K562 (cell line): Measurements from ENCODE around the gene CZIB. TPM values are rescaled to one million over a fixed set of nuclear protein-coding genes. Genes with fewer than 3 reads are reported as not detected.

Source experiments
- C11orf30 ChIP-seq: fragments of 450-650 bp; IDR thresholded peaks from 2 replicates; pipeline ENCODE4 v1.6.1; 2016; ENCODE audit warnings: low read depth, mild to moderate bottlenecking
- E2F3 ChIP-seq: fragments of 250-450 bp; sonication (Bioruptor Pico); IDR thresholded peaks from 2 replicates; pipeline ENCODE4 v1.4.0; 2020; ENCODE audit warnings: mild to moderate bottlenecking
- ERF ChIP-seq: fragments of 450-650 bp; formaldehyde crosslinking; IDR thresholded peaks from 2 replicates; pipeline ENCODE4 v1.4.0; 2020; ENCODE audit warnings: mild to moderate bottlenecking, mixed read lengths
- HDAC6 ChIP-seq: IDR thresholded peaks from 2 replicates; pipeline ENCODE4 v1.6.1; 2012; ENCODE audit warnings: low read depth, mild to moderate bottlenecking, control low read depth, inconsistent platforms, low read length, moderate library complexity
- MAZ ChIP-seq, 2 experiments: fragments of 450-650 bp in 1 of 2; sonication (generic) in 1 of 2; formaldehyde crosslinking; IDR thresholded peaks in 1 of 2; conservative IDR thresholded peaks in 1 of 2; 2 replicates each; pipeline versions ENCODE4 v1.4.0 to v1.5.0; 2020; ENCODE audit warnings: mild to moderate bottlenecking in 1 of 2, missing genetic modification reagents in 1 of 2
- NR2C1 ChIP-seq, 2 experiments: fragments of 450-650 bp; IDR thresholded peaks; 2 replicates each; pipeline ENCODE4 v1.6.1; 2017; ENCODE audit warnings: mild to moderate bottlenecking in 2 of 2, antibody characterized with exemption in 1 of 2, inconsistent platforms in 1 of 2, missing compliant biosample characterization in 1 of 2, missing genetic modification characterization in 1 of 2
- POLR2A ChIP-seq: fragments of 450-650 bp; conservative IDR thresholded peaks from 2 replicates; pipeline ENCODE4 v1.6.1; 2016
- SNIP1 ChIP-seq: fragments of 450-650 bp; IDR thresholded peaks from 2 replicates; pipeline ENCODE4 v1.7.1; 2017; ENCODE audit warnings: low read depth, mild to moderate bottlenecking
- TEAD1 ChIP-seq, 2 experiments: fragments of 450-650 bp in 1 of 2; sonication (generic) in 1 of 2; formaldehyde crosslinking; IDR thresholded peaks; 2 replicates each; pipeline versions ENCODE4 v1.4.0 to v1.8.0; 2020 to 2022; ENCODE audit warnings: mild to moderate bottlenecking in 2 of 2, missing genetic modification reagents in 1 of 2
- THRAP3 ChIP-seq: fragments of 450-650 bp; IDR thresholded peaks from 2 replicates; pipeline ENCODE4 v1.6.1; 2016; ENCODE audit warnings: mild to moderate bottlenecking, inconsistent platforms, borderline replicate concordance
- ZNF165 ChIP-seq: fragments of 250-450 bp; sonication (Bioruptor Pico); IDR thresholded peaks from 2 replicates; pipeline ENCODE4 v1.4.0; 2020; ENCODE audit warnings: borderline replicate concordance
- ZNF444 ChIP-seq: fragments of 250-450 bp; sonication (Bioruptor Pico); IDR thresholded peaks from 2 replicates; pipeline ENCODE4 v1.4.0; 2020; ENCODE audit warnings: mild to moderate bottlenecking, moderate library complexity
- ZNF79 ChIP-seq: fragments of 250-450 bp; sonication (Bioruptor Pico); IDR thresholded peaks from 2 replicates; pipeline ENCODE4 v1.4.0; 2020; ENCODE audit warnings: low read depth, mild to moderate bottlenecking, moderate library complexity
- ZNF830 ChIP-seq: fragments of 250-450 bp; sonication (Bioruptor Pico); IDR thresholded peaks from 2 replicates; pipeline ENCODE4 v1.5.0; 2021; ENCODE audit warnings: mild to moderate bottlenecking
- polyA plus RNA-seq, 8 experiments: library from polyadenylated mRNA; depleted of rRNA in 4 of 8; stranded (reverse) in 5 of 8; unstranded in 3 of 8; fragments of >200 nt; fragmentation: Nextera tagmentation in 2 of 8; fragmentation: Illumina TruSeq in 1 of 8; extraction: Ambion mirVana in 2 of 8; extraction: Trizol in 1 of 8; gene quantifications; 2 replicates each; pipeline versions ENCODE4 v1.2.1 to v1.2.3, GENCODE V29; 2011 to 2014; ENCODE audit warnings: inconsistent platforms in 1 of 8, missing spikeins in 1 of 8
- total RNA-seq, 7 experiments: library from RNA; depleted of rRNA in 6 of 7; stranded (reverse); fragments of >200 nt in 6 of 7; fragmentation: Illumina TruSeq in 2 of 7; extraction: Trizol in 2 of 7; gene quantifications; 2 replicates each; pipeline versions ENCODE4 v1.2.1 to v1.2.3, GENCODE V29; 2011 to 2021; ENCODE audit warnings: low replicate concordance in 1 of 7
- TF ChIP-seq, protein P1 (sequence below), 2 experiments: fragments of 450-650 bp; IDR thresholded peaks; 2 replicates each; pipeline ENCODE4 v1.6.1; 2016; ENCODE audit warnings: mild to moderate bottlenecking in 2 of 2, borderline replicate concordance in 1 of 2, low read depth in 1 of 2, moderate library complexity in 1 of 2
- TF ChIP-seq, protein P2 (sequence below): fragments of 450-650 bp; conservative IDR thresholded peaks from 2 replicates; pipeline ENCODE4 v1.6.1; 2016; ENCODE audit warnings: missing genetic modification characterization, low read depth, mild to moderate bottlenecking, missing compliant biosample characterization, moderate library complexity
- TF ChIP-seq, protein P3 (sequence below): fragments of 250-450 bp; sonication (Bioruptor Pico); IDR thresholded peaks from 2 replicates; pipeline ENCODE4 v1.4.0; 2020; ENCODE audit warnings: mild to moderate bottlenecking, moderate library complexity

CZIB gene
- total and polyA plus RNA-seq, 9 of the 15 experiments (the other 6 are each of a cell fraction or from before 2014, with no cell fraction given), result 52.6 to 111 (median 80.0) TPM

DNA sequence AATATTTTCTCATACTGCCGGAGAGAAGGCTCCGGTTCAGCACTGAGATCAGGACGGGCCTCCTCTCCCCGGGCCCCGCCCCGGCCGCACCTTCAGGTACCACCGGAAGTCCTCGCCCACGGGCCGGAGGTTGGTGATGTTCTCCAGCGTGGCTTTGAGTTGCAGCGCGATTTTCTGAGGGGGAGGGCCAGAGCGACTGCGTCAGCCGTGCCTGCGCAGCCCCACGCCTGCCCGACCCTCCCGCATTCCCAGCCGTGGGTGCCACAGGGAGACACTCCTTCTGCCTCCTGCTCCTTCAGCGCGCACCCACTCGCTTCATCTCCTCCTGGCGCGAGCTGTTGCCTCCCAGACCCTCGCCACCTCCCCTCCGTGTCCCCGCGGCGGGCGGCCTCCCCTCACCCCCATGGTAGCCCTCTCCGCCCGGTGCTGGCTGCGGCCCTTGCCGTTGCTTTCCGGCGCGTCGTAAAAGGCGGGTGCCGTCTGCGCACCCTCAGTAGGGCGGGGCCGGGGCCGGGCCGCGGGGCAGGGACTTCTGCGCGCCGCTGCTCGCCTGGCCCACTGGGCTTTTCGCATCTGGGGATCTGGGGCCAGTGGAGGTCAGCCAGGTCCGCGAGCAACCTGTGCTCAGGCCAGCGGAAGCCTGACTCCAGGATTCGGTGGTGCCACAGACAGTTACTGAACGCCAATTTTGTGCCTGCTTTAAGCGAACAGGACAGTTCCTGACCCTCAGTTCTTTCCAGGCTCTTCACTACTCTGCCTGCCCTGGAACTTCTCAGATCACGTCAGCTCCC, at the start of gene CZIB (continued):
- TF ChIP-seq, protein P1, sequence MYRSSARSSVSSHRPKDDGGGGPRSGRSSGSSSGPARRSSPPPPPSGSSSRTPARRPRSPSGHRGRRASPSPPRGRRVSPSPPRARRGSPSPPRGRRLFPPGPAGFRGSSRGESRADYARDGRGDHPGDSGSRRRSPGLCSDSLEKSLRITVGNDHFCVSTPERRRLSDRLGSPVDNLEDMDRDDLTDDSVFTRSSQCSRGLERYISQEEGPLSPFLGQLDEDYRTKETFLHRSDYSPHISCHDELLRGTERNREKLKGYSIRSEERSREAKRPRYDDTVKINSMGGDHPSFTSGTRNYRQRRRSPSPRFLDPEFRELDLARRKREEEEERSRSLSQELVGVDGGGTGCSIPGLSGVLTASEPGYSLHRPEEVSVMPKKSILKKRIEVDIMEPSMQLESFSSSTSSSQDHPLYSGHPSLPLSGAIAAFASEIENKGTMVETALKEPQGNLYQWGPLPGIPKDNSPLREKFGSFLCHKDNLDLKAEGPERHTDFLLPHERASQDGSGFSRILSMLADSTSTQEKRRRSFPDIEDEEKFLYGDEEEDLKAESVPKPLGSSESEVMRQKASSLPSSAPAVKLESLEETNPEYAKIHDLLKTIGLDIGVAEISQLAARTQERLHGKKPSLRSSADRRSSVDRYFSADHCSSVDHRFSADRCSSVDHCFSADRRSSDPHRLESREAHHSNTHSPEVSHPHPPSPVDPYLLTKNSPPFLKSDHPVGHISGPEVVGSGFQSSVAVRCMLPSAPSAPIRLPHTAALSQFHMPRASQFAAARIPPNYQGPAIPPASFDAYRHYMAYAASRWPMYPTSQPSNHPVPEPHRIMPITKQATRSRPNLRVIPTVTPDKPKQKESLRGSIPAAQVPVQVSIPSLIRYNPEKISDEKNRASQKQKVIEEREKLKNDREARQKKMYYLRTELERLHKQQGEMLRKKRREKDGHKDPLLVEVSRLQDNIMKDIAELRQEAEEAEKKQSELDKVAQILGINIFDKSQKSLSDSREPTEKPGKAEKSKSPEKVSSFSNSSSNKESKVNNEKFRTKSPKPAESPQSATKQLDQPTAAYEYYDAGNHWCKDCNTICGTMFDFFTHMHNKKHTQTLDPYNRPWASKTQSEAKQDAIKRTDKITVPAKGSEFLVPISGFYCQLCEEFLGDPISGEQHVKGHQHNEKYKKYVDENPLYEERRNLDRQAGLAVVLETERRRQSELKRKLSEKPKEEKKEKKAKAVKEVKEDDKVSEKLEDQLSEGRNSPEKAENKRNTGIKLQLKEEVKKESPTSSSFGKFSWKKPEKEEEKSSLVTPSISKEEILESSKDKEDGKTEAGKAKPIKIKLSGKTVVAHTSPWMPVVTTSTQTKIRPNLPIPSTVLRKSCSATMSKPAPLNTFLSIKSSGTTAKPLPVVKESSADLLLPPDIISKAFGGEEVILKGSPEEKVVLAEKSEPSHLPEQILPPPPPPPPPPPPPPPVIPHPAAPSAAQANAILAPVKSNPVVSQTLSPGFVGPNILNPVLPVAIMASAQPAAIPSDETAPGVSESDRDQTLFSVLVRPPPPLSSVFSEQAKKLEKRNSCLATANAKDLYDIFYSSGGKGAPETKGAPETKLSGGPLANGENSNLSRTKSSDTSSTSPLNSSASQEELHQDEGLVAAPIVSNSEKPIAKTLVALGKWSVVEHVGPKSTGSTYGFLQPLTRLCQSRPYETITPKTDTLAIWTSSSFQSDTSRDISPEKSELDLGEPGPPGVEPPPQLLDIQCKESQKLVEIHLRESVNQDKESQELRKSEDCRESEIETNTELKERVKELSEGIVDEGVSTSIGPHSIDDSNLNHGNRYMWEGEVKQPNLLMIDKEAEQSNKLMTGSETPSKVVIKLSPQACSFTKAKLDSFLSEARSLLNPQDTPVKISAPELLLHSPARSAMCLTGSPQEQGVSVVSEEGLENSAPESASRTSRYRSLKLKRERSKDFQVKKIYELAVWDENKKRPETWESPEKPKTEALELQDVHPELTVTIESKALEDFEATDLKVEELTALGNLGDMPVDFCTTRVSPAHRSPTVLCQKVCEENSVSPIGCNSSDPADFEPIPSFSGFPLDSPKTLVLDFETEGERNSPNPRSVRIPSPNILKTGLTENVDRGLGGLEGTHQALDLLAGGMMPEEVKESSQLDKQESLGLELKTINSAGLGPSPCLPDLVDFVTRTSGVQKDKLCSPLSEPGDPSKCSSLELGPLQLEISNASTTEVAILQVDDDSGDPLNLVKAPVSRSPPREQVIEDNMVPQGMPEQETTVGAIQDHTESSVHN (IDR thresholded peaks at IDR 0.05; ENCODE audit: borderline replicate concordance in 1 of 2, low read depth in 1 of 2), result no peak
- TF ChIP-seq POLR2A (peak; percentile 100), THRAP3 (no peak), ZNF830 (CRISPR knock-in tag) (no peak), ERF (peak; percentile 88; the same call in 1 of the 2 replicates), SNIP1 (no peak), HDAC6 (no peak), E2F3 (0 out of 2 replicates have a peak, but pooled peaks have one; percentile 51), MAZ (CRISPR knock-in tag; conservative IDR thresholded peaks at IDR 0.05 in 1 of 2, IDR thresholded peaks at IDR 0.05 in 1 of 2) (peak; percentile 95 to 96), ZNF165 (no peak), TEAD1 (CRISPR knock-in tag; IDR thresholded peaks at IDR 0.05) (peak; percentile 79 to 89; a peak in 2 of 4 replicates), NR2C1 (IDR thresholded peaks at IDR 0.05) (no peak), NR2C1 (tag; IDR thresholded peaks at IDR 0.05) (no peak), ZNF444 (no peak), C11orf30 (peak; percentile 78; the same call in 1 of the 2 replicates), ZNF79 (CRISPR knock-in tag) (no peak)
- TF ChIP-seq, protein P2, sequence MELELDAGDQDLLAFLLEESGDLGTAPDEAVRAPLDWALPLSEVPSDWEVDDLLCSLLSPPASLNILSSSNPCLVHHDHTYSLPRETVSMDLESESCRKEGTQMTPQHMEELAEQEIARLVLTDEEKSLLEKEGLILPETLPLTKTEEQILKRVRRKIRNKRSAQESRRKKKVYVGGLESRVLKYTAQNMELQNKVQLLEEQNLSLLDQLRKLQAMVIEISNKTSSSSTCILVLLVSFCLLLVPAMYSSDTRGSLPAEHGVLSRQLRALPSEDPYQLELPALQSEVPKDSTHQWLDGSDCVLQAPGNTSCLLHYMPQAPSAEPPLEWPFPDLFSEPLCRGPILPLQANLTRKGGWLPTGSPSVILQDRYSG, result no peak
- TF ChIP-seq, protein P3, sequence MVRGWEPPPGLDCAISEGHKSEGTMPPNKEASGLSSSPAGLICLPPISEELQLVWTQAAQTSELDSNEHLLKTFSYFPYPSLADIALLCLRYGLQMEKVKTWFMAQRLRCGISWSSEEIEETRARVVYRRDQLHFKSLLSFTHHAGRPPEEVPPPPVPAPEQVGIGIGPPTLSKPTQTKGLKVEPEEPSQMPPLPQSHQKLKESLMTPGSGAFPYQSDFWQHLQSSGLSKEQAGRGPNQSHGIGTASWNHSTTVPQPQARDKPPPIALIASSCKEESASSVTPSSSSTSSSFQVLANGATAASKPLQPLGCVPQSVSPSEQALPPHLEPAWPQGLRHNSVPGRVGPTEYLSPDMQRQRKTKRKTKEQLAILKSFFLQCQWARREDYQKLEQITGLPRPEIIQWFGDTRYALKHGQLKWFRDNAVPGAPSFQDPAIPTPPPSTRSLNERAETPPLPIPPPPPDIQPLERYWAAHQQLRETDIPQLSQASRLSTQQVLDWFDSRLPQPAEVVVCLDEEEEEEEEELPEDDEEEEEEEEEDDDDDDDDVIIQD, result 0 out of 2 replicates have a peak, but pooled peaks have one; percentile 45
